Spleen (tissue), 7 donors: ENCODE results near the gene DTL.

Experiments
- POLR2AphosphoS5 ChIP-seq, 3 donors: sonication (generic); formaldehyde crosslinking; IDR thresholded peaks; one replicate each; pipeline ENCODE4 v1.5.1; 2017; ENCODE audit warnings: antibody characterized with exemption in 3 of 3
- TF ChIP-seq, protein P1 (sequence below), 11 experiments: fragments of 200-600 bp in 7 of 11; fragments of 450-650 bp in 4 of 11; sonication (generic) in 4 of 11; IDR thresholded peaks in 8 of 11; conservative IDR thresholded peaks in 3 of 11; 1 replicate in 7 of 11; 2 replicates in 4 of 11; pipeline versions ENCODE4 v1.4.0 to v1.8.0; 2016 to 2021; ENCODE audit warnings: antibody characterized with exemption in 11 of 11, inconsistent platforms in 4 of 11, mild to moderate bottlenecking in 1 of 11
- donor health status: DM: no; HTN: no; CAD: no; lungs with moderate emphysema.
- donor health status: DM: no; HTN: no; CAD: no.
- donor health status: DM: no; HTN: no; CAD: no.

GRCh38 chr1:212107481-212107880 lies 71.9 kb downstream of the DTL start:
- TF ChIP-seq, protein P1, sequence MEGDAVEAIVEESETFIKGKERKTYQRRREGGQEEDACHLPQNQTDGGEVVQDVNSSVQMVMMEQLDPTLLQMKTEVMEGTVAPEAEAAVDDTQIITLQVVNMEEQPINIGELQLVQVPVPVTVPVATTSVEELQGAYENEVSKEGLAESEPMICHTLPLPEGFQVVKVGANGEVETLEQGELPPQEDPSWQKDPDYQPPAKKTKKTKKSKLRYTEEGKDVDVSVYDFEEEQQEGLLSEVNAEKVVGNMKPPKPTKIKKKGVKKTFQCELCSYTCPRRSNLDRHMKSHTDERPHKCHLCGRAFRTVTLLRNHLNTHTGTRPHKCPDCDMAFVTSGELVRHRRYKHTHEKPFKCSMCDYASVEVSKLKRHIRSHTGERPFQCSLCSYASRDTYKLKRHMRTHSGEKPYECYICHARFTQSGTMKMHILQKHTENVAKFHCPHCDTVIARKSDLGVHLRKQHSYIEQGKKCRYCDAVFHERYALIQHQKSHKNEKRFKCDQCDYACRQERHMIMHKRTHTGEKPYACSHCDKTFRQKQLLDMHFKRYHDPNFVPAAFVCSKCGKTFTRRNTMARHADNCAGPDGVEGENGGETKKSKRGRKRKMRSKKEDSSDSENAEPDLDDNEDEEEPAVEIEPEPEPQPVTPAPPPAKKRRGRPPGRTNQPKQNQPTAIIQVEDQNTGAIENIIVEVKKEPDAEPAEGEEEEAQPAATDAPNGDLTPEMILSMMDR (IDR thresholded peaks at IDR 0.05 in 8 of 11, conservative IDR thresholded peaks at IDR 0.05 in 3 of 11) = no peak
- TF ChIP-seq POLR2AphosphoS5 (IDR thresholded peaks at IDR 0.05) = no peak
